HG03575 (cell line): Measurements from ENCODE around the gene ADI1.
"Not testable (repeated sequence)": the region's sequence is repeated elsewhere in the genome, so short reads cannot be mapped to it uniquely, and the experiment has no call there.

Source experiments
- ATAC-seq: cut with Tn5 transposase; IDR thresholded peaks from one replicate; pipeline ENCODE4 v1.9.1; 2021; ENCODE audit not compliant: unreplicated experiment, insufficient number of reproducible peaks, low FRiP score; ENCODE audit errors: extremely low read depth

Gene ADI1

GRCh38 chr2:3500326-3500899 lies 18.9 kb downstream of the ADI1 start:
- ATAC-seq = no peak

- ATAC-seq = no peak
Measured at GRCh38 chr2:3498783-3499394, 20.4 kb downstream of the ADI1 start.

- ATAC-seq = not testable (repeated sequence)
Measured at GRCh38 chr2:3496708-3497080, 22.6 kb downstream of the ADI1 start.

- ATAC-seq = no peak
Measured at GRCh38 chr2:3494984-3495666, 24.2 kb downstream of the ADI1 start.

GRCh38 chr2:3493615-3494007 lies 25.7 kb downstream of the ADI1 start:
- ATAC-seq = no peak

- no peak for ATAC-seq
Measured at GRCh38 chr2:3492951-3493614, 26.2 kb downstream of the ADI1 start.

- not testable (repeated sequence) for ATAC-seq
Measured at GRCh38 chr2:3492475-3492787, 26.9 kb downstream of the ADI1 start.

- ATAC-seq = no peak
Measured at GRCh38 chr2:3491716-3492474, 27.4 kb downstream of the ADI1 start.

GRCh38 chr2:3491306-3491705 lies 28.0 kb downstream of the ADI1 start:
- no peak for ATAC-seq

- no peak for ATAC-seq
Measured at GRCh38 chr2:3490191-3491170, 28.9 kb downstream of the ADI1 start.

- ATAC-seq = no peak
Measured at GRCh38 chr2:3489764-3490115, 29.6 kb downstream of the ADI1 start.

GRCh38 chr2:3488855-3489763 lies 30.2 kb downstream of the ADI1 start:
- ATAC-seq = no peak

GRCh38 chr2:3488061-3488531 lies 31.2 kb downstream of the ADI1 start:
- no peak for ATAC-seq

- ATAC-seq = no peak
Measured at GRCh38 chr2:3487432-3487831, 31.9 kb downstream of the ADI1 start.

- no peak for ATAC-seq
Measured at GRCh38 chr2:3487028-3487425, 32.3 kb downstream of the ADI1 start.

- ATAC-seq = no peak
Measured at GRCh38 chr2:3486047-3487027, 33.0 kb downstream of the ADI1 start.
